K562 (cell line): Measurements from ENCODE around the gene PSMD9. TPM values are rescaled to one million over a fixed set of nuclear protein-coding genes. Genes with fewer than 3 reads are reported as not detected.

Experiments used
- BCL6 ChIP-seq: fragments of 250-450 bp; sonication (Bioruptor Pico); IDR thresholded peaks from 2 replicates; pipeline ENCODE4 v1.4.0; 2020
- C11orf30 ChIP-seq: fragments of 450-650 bp; IDR thresholded peaks from 2 replicates; pipeline ENCODE4 v1.6.1; 2016; ENCODE audit warnings: low read depth, mild to moderate bottlenecking
- ELF1 ChIP-seq: fragments of 200-800 bp; sonication (Bioruptor generic); IDR thresholded peaks from 2 replicates; pipeline ENCODE4 v1.6.1; 2016; ENCODE audit warnings: missing genetic modification characterization, missing compliant biosample characterization
- HMG20B ChIP-seq: fragments of 250-450 bp; sonication (Bioruptor Pico); IDR thresholded peaks from 2 replicates; pipeline ENCODE4 v1.5.0; 2021; ENCODE audit warnings: mild to moderate bottlenecking
- KAT7 ChIP-seq: sonication (generic); formaldehyde crosslinking; IDR thresholded peaks from 2 replicates; pipeline ENCODE4 v1.8.0; 2022; ENCODE audit warnings: missing genetic modification reagents, mild to moderate bottlenecking, borderline replicate concordance
- PHF21A ChIP-seq: fragments of 450-650 bp; IDR thresholded peaks from 2 replicates; pipeline ENCODE4 v1.6.1; 2017; ENCODE audit warnings: low read depth, borderline replicate concordance
- RBM15 ChIP-seq: fragments of 200-400 bp; formaldehyde crosslinking; IDR thresholded peaks from 2 replicates; pipeline ENCODE4 v1.6.1; 2018; ENCODE audit warnings: mild to moderate bottlenecking, low read length, moderate library complexity; ENCODE audit not compliant: insufficient read depth
- ZNF121 ChIP-seq: sonication (generic); formaldehyde crosslinking; conservative IDR thresholded peaks from 2 replicates; pipeline ENCODE4 v1.8.0; 2022; ENCODE audit warnings: missing genetic modification reagents
- ZNF551 ChIP-seq: fragments of 250-450 bp; sonication (Bioruptor Pico); IDR thresholded peaks from 2 replicates; pipeline ENCODE4 v1.5.0; 2021; ENCODE audit warnings: mild to moderate bottlenecking, moderate library complexity
- ZNF830 ChIP-seq: fragments of 250-450 bp; sonication (Bioruptor Pico); IDR thresholded peaks from 2 replicates; pipeline ENCODE4 v1.5.0; 2021; ENCODE audit warnings: mild to moderate bottlenecking
- polyA plus RNA-seq, 8 experiments: library from polyadenylated mRNA; depleted of rRNA in 4 of 8; stranded (reverse) in 5 of 8; unstranded in 3 of 8; fragments of >200 nt; fragmentation: Nextera tagmentation in 2 of 8; fragmentation: Illumina TruSeq in 1 of 8; extraction: Ambion mirVana in 2 of 8; extraction: Trizol in 1 of 8; gene quantifications; 2 replicates each; pipeline versions ENCODE4 v1.2.1 to v1.2.3, GENCODE V29; 2011 to 2014; ENCODE audit warnings: inconsistent platforms in 1 of 8, missing spikeins in 1 of 8
- total RNA-seq, 7 experiments: library from RNA; depleted of rRNA in 6 of 7; stranded (reverse); fragments of >200 nt in 6 of 7; fragmentation: Illumina TruSeq in 2 of 7; extraction: Trizol in 2 of 7; gene quantifications; 2 replicates each; pipeline versions ENCODE4 v1.2.1 to v1.2.3, GENCODE V29; 2011 to 2021; ENCODE audit warnings: low replicate concordance in 1 of 7
- TF ChIP-seq, protein P1 (sequence below): fragments of 450-650 bp; IDR thresholded peaks from 2 replicates; pipeline ENCODE4 v1.6.1; 2016; ENCODE audit warnings: mild to moderate bottlenecking
- TF ChIP-seq, protein P2 (sequence below): fragments of 450-650 bp; formaldehyde crosslinking; IDR thresholded peaks from 2 replicates; pipeline ENCODE4 v1.4.0; 2022; ENCODE audit warnings: missing genetic modification characterization
- TF ChIP-seq, protein P3 (sequence below): sonication (generic); formaldehyde crosslinking; IDR thresholded peaks from 2 replicates; pipeline ENCODE4 v1.5.0; 2020; ENCODE audit warnings: missing genetic modification reagents
- TF ChIP-seq, protein P4 (sequence below), 2 experiments: fragments of 450-650 bp; conservative IDR thresholded peaks; 2 replicates each; pipeline ENCODE4 v1.6.1; 2017; ENCODE audit warnings: mild to moderate bottlenecking in 2 of 2, moderate library complexity in 2 of 2
- TF ChIP-seq, protein P5 (sequence below): sonication (generic); formaldehyde crosslinking; IDR thresholded peaks from 2 replicates; pipeline ENCODE4 v1.8.1; 2022; ENCODE audit warnings: missing genetic modification reagents
- TF ChIP-seq, protein P6 (sequence below): IDR thresholded peaks from 2 replicates; pipeline ENCODE4 v1.6.1; 2012; ENCODE audit warnings: low read depth, low read length, improper control_type of control experiment, borderline replicate concordance

PSMD9 gene
- total and polyA plus RNA-seq, 9 of the 15 experiments (the other 6 are each of a cell fraction or from before 2014, with no cell fraction given): 12.2 to 143 (median 61.3) TPM

DNA sequence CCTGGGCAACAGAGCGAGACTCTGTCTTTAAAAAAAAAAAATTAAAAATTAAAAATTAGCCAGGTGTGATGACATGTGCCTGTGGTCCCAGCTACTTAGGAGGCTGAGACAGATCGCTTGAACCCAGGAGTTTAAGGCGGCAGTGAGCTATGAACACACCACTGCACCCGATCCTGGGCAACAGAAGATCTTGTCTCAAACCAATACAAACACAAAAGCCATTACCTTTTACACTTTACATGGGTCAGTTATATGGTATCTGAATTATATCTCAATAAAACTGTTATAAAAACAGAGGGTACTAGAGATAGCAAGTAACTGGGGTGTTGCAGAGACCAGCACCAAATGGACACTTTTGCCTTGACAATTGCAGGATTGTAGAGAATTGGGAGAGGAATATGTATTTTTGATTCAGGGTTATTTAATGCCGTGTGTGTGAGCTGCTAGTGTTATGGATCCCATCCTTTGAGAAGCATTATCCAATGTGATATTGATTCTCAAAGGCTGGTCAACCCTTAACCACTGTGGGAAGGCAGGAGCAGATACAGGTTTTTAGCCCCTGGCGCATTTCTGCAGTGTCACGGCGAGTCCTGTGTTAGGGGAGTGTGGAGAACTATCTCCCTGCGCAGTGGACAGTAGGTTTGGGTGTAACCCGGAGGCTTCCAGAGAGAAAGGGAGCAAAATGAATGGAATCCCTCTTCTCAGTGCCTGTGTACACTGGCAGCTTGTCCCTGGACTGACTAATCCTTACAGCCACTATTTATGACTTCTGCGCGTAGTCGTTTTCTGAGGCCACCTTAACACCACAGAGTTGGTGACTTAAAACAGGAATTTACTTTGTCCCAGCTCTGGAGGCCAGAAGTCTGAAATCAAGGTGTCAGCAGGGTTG, 4.3 kb downstream of the PSMD9 start (continued):
- TF ChIP-seq, protein P1, sequence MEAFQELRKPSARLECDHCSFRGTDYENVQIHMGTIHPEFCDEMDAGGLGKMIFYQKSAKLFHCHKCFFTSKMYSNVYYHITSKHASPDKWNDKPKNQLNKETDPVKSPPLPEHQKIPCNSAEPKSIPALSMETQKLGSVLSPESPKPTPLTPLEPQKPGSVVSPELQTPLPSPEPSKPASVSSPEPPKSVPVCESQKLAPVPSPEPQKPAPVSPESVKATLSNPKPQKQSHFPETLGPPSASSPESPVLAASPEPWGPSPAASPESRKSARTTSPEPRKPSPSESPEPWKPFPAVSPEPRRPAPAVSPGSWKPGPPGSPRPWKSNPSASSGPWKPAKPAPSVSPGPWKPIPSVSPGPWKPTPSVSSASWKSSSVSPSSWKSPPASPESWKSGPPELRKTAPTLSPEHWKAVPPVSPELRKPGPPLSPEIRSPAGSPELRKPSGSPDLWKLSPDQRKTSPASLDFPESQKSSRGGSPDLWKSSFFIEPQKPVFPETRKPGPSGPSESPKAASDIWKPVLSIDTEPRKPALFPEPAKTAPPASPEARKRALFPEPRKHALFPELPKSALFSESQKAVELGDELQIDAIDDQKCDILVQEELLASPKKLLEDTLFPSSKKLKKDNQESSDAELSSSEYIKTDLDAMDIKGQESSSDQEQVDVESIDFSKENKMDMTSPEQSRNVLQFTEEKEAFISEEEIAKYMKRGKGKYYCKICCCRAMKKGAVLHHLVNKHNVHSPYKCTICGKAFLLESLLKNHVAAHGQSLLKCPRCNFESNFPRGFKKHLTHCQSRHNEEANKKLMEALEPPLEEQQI: no peak
- TF ChIP-seq KAT7 (CRISPR knock-in tag) (0 out of 2 replicates have a peak, but pooled peaks have one; percentile 38), ELF1 (no peak), PHF21A (no peak), ZNF551 (CRISPR knock-in tag) (no peak), C11orf30 (peak; percentile 96), ZNF121 (CRISPR knock-in tag) (no peak), BCL6 (CRISPR knock-in tag) (no peak), HMG20B (CRISPR knock-in tag) (no peak), RBM15 (no peak), ZNF830 (no peak)
- TF ChIP-seq, protein P2, sequence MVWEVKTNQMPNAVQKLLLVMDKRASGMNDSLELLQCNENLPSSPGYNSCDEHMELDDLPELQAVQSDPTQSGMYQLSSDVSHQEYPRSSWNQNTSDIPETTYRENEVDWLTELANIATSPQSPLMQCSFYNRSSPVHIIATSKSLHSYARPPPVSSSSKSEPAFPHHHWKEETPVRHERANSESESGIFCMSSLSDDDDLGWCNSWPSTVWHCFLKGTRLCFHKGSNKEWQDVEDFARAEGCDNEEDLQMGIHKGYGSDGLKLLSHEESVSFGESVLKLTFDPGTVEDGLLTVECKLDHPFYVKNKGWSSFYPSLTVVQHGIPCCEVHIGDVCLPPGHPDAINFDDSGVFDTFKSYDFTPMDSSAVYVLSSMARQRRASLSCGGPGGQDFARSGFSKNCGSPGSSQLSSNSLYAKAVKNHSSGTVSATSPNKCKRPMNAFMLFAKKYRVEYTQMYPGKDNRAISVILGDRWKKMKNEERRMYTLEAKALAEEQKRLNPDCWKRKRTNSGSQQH: no peak
- TF ChIP-seq, protein P3, sequence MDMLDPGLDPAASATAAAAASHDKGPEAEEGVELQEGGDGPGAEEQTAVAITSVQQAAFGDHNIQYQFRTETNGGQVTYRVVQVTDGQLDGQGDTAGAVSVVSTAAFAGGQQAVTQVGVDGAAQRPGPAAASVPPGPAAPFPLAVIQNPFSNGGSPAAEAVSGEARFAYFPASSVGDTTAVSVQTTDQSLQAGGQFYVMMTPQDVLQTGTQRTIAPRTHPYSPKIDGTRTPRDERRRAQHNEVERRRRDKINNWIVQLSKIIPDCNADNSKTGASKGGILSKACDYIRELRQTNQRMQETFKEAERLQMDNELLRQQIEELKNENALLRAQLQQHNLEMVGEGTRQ (CRISPR knock-in tag): no peak
- TF ChIP-seq, protein P4, sequence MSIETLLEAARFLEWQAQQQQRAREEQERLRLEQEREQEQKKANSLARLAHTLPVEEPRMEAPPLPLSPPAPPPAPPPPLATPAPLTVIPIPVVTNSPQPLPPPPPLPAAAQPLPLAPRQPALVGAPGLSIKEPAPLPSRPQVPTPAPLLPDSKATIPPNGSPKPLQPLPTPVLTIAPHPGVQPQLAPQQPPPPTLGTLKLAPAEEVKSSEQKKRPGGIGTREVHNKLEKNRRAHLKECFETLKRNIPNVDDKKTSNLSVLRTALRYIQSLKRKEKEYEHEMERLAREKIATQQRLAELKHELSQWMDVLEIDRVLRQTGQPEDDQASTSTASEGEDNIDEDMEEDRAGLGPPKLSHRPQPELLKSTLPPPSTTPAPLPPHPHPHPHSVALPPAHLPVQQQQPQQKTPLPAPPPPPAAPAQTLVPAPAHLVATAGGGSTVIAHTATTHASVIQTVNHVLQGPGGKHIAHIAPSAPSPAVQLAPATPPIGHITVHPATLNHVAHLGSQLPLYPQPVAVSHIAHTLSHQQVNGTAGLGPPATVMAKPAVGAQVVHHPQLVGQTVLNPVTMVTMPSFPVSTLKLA (conservative IDR thresholded peaks at IDR 0.05): 0 out of 4 replicates have a peak, but pooled peaks of 1 of the 2 experiments have one; percentile 22
- TF ChIP-seq, protein P5, sequence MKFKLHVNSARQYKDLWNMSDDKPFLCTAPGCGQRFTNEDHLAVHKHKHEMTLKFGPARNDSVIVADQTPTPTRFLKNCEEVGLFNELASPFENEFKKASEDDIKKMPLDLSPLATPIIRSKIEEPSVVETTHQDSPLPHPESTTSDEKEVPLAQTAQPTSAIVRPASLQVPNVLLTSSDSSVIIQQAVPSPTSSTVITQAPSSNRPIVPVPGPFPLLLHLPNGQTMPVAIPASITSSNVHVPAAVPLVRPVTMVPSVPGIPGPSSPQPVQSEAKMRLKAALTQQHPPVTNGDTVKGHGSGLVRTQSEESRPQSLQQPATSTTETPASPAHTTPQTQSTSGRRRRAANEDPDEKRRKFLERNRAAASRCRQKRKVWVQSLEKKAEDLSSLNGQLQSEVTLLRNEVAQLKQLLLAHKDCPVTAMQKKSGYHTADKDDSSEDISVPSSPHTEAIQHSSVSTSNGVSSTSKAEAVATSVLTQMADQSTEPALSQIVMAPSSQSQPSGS: no peak
- TF ChIP-seq, protein P6, sequence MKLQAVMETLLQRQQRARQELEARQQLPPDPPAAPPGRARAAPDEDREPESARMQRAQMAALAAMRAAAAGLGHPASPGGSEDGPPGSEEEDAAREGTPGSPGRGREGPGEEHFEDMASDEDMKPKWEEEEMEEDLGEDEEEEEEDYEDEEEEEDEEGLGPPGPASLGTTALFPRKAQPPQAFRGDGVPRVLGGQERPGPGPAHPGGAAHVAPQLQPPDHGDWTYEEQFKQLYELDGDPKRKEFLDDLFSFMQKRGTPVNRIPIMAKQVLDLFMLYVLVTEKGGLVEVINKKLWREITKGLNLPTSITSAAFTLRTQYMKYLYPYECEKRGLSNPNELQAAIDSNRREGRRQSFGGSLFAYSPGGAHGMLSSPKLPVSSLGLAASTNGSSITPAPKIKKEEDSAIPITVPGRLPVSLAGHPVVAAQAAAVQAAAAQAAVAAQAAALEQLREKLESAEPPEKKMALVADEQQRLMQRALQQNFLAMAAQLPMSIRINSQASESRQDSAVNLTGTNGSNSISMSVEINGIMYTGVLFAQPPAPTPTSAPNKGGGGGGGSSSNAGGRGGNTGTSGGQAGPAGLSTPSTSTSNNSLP: no peak
